ENCODE results near the gene EEF2.
"Not testable (repeated sequence)": the region's sequence is repeated elsewhere in the genome, so short reads cannot be mapped to it uniquely, and the experiment has no call there.

EEF2 gene

DNA sequence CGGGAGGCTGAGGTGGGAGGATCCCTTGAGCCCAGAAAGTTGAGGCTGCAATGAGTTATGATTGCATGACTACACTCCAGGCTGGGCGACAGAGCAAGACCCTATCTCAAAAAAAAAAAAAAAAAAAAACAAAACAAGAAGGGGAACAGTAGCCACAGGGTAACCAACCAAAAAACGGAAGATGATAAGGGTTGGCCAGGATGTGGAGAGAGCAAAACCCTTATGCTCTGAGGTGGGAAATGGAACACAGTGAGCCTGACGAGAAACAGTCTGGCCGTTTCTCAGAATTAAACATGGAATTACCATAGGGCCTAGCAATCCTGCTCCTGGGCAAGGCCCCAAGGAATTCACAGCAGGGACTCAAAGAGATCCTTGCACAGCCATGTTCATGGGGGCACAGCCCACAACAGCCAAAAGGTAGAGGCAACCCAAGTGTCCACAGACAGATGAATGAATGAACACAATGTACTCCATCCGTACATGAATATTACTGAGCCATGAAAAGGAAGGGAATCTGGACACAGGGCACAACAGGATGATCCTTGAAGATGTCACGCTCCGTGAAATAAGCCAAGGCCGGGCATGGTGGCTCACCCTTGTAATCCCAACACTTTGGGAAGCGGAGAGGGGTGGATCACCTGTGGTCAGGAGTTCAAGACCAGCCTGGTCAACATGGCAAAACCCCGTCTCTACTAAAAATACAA, 41.1 kb downstream of the EEF2 start:
- DNase-seq: no peak

- no peak for DNase-seq
Measured at GRCh38 chr19:3942790-3943409, 42.4 kb downstream of the EEF2 start.

GRCh38 chr19:3938300-3938950, 46.8 kb downstream of the EEF2 start:
- DNase-seq: not testable (repeated sequence)

GRCh38 chr19:3936506-3937442, 48.5 kb downstream of the EEF2 start:
- no peak for DNase-seq

- no peak for DNase-seq
Measured at GRCh38 chr19:3932931-3933810, 52.1 kb downstream of the EEF2 start, which contains the start of gene NMRK2. NMRK2 (plus strand) TSS chr19:3933069; CDS start chr19:3933672, 603 bp downstream.

DNA sequence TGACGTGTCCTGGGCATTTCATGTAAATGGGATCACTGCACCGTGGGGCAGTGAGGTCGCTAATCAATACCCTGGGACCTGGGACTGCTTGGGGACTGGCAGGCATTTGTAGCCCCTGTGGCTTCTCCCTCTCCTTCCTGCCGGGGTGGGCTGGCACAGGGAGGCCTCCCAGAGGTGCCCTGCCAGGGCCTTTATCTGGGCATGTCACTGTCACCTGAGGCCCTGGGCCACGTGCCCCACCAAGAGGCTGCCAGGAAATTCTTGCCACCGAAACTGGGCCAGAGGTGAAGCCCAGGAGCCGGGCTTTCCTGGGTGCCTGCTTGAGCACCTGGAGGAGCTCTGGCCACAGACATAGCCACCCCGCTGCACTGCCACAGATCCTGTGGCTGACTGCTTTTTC, 54.2 kb downstream of the EEF2 start:
- DNase-seq: no peak

Measured in inflammatory macrophage treated with lipopolysaccharide for 1 hour (primary cell).